Right lung (tissue), 5 donors: ENCODE measurements around the gene CFAP70. TPM values are rescaled to one million over a fixed set of nuclear protein-coding genes. Genes with fewer than 3 reads are reported as not detected.

Experiments used
- DNase-seq, 2 donors: peaks; one replicate each; pipeline ENCODE4 v3.0.0-alpha.2; 2013
- polyA plus RNA-seq, 5 donors: library from polyadenylated mRNA; unstranded; fragments of 120-200 nt; gene quantifications; one replicate each; pipeline versions ENCODE4 v1.2.1 to v1.2.3, GENCODE V29; 2013; ENCODE audit warnings: inconsistent platforms in 1 of 5, low replicate concordance in 1 of 5; ENCODE audit not compliant: insufficient read length in 5 of 5, insufficient read depth in 1 of 5

The CFAP70 gene
- polyA plus RNA-seq, 5 donors: 10.7 to 20.4 (median 15.8) TPM

DNA sequence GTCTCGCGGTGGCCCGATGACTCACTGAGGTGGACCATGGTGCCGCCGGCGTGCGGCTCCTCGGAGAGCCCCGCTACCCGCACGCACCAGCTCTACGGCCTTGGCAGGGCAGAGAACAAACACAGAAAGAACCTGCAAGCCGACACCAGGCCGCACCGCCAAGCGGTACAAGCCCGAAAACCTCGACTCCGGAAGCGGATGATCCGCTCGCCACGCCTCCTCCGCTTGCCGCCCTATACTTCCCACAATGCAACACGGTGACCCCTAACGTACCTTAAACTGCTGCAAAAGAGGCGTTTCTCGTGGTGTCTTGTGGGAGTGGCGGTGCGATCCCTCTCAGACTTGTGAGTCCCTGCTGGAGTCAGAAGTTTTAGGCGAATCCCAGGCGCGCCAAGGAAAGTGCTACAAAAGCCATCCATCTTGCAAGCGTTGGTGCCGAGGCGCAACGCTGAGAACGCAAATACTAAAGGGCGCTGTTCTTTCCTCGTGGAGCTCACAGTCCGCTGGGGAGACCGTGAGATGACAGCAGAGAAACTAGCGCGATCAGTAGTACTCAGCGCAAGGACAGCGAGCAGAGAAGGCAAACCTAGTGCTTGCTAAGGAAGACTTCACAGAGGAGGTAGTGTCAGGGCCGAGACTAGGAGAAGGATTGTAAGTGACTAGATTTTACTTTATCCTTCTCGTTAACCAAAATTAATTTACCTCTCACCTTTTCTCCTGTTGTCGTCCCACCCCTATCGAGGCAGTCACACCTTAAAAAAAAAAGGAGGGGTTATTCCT, 106.0 kb downstream of the CFAP70 start, which contains the start of gene MRPS16:
MRPS16 (minus strand) TSS at position 200 of the 780 bp plus-strand sequence; CDS start at position 38, 162 bp downstream.
- peak; percentile 92 to 95 for DNase-seq

DNA sequence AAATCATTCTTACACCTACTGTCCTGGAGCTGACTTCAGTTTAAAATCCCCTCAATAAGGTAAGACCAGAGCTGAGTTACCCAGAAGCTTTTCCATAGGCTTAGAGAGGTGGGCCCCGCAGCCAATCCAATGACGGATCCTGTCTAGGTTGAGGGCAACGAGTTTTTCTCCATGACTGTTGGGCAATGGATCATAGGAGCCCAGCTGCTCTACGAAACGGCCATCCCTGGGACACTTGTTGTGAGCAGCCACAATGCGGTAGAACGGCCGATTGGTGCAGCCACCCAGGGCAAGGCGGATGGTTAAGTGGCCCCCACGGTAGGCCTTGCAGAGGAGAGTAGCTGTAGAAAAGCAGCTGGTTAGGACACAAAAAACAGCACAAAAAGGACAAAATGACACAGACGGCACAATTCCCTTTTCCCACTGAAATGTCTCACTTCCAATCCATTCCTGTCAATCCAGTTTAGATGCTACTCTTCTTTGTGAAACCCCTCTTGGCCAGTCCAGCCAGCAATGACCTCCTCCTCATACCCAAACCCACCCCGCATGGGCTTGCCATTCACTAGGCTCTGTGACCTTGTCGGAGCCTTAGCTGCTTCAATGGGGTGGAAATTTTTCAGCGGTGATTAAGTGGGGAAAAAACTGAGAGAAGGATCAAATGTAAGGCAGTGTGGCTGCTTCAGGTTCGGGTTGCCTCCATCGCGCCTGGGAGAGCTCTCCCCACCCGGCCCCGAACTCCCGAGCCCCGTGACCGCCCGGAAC, 106.8 kb downstream of the CFAP70 start:
- no peak for DNase-seq

DNA sequence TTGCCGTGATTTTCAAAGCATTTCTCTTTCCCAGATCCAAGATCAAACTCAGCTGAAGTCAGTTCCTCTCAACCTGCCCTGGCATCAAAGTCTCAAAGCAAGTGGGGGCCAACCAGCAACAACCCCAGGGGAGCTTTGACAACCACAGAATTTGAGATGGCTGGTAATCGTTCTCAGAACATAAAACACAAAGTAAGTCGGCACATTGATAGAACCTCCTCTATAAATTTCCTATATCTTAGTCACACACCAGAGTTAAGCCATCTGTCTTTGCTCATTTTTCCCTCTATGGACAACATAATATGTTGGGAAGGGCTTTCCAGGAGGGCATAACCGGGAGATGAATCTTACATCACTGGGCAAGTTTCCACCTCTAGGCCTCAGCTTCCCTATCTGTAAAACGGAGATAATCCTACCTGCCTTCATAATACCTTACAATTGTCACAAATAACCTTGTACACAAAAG, 110.4 kb downstream of the CFAP70 start:
- no peak for DNase-seq

DNA sequence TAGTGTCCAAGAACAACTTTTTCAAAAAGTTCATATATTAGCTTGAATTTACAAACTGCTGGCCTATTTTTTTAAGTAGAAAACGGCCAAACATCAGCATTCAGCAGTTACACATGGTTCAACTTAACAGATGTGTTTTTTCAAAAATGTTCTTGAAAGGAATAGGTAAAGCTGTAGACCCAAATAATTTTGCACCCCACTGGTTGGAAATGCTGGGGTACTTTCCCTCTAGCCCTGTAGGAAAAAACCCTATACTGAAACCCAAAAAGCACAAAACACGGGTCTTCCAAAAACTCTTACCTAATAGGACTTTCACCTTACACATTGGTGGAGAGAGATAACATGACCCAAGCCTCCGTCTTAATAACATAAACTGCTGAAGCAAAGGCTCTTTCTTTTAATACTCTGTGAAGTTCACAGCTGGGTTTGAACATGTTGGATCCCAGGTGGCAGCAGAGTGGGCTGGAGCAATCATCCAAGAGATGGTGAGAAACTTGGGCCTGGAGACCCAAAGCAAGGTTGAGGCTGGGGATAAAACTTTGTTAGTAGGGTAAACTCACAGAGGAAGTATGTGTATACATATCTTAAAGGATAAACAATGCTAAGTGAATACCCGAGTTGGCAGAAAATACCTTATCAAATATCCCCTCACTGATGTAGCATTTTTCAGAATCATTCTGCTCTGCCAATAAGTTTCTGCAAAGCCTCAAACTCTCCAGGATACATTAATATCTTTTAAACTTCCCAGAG, 111.0 kb downstream of the CFAP70 start:
- DNase-seq: no peak

DNA sequence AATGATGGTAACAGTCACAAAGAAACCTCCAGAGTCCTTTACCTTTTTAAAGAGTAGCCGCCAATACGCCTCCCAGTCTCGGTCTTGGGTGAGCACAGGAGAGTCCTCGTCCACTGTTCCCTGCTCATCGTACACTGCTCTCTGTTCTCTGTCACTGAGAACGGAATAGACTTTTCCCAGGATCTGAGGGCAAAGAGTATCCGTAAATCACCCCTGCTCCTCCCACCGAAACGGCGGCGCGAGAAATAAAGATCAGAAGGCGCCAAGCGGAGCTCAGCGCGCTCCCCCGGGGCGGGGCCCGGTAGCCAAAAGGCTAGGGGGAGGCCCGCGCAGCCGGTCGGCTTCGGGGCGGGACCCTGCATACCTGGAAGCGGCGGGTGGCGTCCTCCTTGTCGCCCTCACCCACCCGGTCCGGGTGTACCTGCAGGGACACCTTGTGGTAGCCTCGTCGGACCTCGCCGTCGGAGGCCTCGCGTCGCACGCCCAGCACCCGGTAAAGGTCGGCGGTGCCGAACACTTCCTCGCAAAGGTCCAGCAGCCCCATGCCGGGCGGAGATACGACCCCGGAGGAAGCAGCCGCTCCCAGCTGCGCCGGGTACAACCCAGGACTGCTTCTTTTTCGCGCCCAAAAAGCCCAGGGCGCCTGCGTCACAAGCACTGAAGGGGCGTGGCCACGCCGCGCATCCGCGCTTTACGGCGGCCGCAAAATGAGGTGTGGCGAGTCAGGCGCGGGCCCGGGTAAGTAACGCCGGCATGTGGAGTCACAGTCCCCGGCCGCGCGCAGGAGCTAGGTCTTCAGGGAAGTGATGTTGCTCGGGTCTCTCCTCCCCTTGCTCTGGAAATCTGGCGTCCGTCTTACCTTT, 111.8 kb downstream of the CFAP70 start, which contains the start of gene DNAJC9:
DNAJC9 (minus strand) TSS at position 610 of the 863 bp plus-strand sequence; CDS start at position 544, 66 bp downstream.
- peak; percentile 93 to 94 for DNase-seq

DNA sequence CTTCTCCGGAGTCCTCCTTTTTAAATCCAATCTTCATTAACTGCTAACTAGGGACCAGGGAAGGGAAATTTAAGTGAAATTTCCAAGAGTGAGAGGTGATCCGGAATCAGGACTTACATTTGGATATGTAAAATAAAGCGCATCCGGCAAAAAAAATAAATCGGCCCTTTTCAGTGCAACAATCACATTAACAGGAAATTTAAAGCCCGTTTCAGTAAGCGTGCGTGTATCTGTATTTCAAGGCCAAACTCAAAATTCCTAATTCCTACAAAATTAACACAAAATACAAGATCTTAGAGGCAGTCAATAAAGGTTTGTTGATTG, 112.4 kb downstream of the CFAP70 start:
- DNase-seq: no peak

DNA sequence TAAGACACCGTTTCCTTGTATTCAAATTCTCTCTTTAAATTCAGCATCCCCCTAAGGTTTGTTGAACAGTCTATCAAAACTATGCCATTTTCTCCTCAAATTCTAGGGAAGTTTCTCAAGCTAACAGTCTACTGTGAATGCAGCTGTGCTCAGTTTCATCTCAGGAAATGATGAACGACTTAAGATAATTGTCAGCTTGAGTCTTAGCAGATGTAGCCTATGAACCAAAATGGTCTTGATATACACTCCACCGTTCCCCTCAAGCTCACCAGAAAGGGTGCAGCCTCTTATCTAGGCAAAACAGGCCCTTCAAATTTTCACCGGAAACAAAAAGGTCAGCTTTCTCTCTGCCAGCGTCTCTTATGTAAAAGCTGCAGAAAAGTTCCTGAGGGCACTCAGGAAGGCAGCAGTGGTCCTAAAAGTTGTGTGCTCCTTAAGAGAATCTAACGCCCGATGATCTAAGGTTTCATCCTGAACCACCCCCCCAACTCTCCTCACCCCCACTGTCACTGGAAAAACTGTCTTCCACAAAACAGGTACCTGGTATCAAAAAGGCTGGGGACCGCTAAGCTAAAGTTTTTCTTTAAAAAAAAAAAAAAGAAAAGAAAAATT, 113.7 kb downstream of the CFAP70 start:
- DNase-seq: no peak

DNA sequence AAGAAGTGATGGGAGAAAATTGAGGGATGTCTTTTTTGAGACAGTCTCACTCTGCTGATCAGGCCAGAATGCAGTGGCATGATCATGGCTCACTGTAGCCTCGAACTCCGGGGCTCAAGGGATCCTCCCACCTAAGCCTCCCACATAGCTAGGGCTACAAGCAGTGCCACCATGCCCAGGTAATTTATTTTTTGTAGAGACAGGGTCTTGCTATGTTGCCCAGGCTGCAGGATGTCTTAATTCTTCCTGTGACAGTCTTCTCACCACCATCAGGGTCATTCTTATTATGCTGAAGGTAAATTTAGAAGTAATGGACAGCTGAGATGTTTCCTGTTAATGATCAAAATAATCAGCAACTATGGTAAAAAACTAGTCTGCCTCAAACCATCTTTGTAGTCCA, 118.8 kb downstream of the CFAP70 start:
- DNase-seq: no peak

DNA sequence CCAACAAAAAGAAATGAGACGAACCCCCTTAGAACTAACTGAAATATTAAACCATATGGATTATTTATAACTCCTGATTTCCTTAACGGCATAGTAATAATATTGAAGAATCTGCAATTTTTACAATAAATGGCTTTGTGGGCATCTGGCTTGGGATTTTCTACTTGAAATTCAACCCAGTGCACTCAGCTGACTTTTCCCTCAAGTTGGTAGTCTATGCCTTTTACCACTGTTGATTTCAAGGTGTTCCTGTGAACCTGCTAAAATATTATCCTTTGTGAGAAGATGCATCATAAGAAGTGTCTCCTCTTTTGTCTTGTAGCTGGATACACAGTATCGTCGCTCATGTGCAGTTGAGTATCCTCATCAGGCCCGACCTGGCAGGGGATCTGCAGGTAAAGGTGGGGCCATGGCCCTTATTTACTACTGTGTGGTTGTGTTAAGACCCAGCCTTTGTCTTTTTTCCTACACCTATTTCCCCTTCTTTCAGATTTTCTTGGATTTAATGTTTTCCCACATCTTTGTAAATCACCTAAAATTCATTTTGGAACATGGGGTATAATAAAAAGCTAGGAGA, 119.6 kb downstream of the CFAP70 start:
- DNase-seq: no peak

DNA sequence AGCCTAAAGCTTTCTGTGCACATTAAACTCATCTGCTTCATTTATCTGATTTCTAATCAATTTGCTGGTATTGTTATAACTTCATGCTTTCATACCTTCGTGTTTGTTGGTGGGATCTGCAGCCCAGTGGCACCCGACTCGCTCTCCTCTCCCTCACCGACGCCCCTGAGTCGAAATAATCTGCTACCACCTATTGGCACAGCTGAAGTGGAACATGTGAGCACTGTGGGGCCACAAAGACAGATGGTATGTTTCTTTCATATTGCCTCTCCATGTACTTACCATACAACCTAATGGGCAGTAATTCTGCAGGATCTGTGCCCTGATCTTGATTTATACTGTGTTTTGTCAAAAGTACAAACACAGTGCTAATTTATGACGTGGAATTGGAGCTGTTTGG, 124.0 kb downstream of the CFAP70 start:
- DNase-seq: no peak

DNA sequence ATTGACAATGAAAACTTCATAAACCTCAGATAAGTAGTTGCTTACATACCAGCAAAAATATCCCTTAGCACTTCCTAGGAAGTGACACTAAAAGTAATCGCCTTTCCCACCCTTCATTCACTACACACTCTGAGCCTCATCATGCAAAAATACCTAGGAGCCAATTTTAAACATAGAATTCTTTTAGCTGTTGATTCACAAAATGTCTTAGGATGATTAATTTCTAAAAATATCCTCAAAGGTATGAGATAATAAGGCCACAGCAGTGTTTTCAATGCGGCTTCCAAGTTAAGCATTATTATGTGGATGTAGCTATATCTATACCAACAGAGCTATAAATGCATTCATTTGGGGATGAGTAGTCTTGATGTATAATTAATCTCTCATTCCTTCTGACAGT, 124.8 kb downstream of the CFAP70 start:
- no peak for DNase-seq

DNA sequence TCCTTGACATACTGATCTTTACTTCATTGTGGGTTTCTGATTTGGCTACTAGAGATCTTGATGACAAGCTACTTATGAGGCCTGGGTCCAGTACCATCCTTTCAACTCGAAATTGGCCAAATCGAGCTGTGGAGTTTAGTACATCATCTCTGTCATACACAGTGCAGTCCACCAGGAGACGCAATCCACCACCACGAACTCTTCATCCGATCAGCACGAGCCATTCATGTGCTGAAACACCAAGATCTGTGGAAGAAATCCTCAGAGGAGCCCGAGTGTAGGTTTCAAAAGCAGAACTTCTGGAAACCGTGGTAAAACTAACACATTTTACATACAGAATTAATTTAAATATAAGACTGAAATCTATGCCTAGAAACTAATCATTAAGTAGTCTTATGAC, 125.8 kb downstream of the CFAP70 start:
- DNase-seq: no peak

DNA sequence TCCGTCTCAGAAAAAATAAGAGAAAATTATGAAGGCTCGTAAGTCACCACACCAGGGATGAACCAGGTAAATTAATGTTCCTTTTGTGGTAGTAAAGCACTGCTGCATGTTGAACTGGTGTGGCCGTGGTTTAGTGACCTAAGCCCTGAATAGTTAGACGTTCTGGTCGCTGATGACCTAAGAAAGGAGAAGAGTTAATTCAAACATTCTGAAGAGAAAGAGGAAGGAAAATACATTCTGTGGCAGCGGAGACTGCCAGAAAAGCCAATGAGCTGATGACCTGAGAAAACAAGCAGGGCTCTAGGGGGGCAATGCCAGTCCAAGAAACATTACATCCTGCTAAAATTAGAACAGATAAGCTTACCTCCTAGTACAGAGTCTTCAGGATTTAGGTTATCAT, 129.1 kb downstream of the CFAP70 start:
- no peak for DNase-seq

DNA sequence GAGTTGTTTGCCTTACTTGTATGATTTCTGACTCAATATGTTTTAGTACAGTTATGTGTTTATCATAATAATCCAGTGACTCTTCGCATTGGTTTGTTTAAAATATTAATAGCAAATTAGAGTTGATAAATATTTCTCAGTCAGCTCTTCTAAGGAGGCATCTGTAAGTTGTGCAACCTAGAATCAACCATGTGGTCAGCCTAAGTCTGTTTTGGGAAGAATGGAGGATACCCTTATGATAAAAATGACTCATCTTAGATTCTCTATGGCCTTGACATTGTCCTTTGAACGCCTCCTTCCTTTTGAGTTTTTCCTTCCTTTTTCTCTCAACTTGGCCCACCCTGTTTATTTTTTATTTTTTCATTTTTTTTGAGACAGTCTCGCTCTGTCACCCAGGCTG, 130.4 kb downstream of the CFAP70 start:
- DNase-seq: no peak

DNA sequence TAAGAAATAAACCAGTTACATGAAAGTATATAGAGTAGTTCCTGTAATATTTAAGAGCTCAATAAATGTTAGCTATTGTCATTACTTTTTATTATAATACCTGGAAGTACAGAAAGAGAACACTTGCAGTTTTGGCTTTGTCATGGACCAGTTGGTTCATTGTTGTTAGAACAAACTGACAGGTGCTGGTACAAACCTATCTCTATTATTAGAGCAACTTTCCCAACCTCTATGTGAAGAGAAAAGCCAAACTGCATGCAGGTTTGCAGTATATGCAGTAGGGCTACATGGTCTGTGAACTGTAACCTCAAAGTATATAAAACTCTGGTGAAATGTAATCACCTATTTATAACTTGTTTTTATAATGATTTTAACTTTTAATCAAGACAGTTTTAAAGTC, 132.0 kb downstream of the CFAP70 start:
- no peak for DNase-seq

DNA sequence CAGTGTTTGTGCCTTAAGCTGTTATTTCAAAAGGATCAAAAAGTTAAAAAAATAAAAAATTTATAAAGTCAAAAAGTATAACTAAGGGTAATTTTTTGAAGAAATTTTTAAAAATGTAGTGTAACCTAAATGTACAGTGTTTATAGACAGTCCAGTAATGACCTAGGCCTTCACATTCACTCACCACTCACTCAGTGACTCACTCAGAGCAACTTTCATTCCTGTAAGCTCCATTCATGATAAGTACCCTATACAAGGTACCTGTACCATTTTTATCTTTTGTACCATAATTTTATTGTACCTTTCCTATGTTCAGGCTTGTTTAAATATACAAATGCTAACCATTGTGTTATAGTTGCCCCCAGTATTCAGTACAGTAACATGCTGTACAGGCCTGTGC, 133.1 kb downstream of the CFAP70 start:
- DNase-seq: no peak

DNA sequence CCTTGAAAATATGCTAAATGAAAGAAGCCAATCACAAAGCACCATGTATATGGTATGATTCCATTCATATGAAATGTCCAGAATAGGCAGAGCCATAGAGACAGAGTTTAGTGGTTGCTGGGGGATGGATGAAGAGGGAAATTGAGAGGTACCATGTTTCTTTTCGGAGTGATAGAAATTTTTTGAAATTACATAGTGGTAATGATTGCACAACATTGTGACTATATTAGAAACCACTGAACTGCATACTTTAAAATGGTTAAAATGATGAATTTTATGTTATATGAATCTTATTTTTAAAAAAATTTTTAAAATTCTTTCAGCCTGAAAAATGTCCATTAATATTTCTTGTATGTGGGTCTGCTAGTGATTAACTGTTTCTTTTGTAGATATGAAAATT, 137.7 kb downstream of the CFAP70 start:
- no peak for DNase-seq

DNA sequence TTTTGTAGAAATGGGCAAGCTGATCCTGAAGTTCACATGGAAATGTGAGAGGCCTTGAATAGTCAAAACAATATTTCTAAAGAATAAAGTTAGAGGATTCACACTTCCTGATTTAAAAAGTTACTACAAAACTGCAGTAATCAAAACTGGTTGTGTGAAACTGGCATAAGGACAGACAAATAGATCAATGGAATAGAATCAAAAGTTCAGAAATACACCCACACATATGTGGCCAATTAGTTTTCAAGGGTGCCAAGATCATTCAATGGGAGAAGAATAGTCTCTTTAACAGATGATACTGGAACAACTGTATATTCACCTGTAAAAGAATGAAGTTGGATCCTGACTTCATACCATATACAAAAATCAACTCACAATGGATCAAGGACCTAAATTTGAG, 139.3 kb downstream of the CFAP70 start:
- no peak for DNase-seq

DNA sequence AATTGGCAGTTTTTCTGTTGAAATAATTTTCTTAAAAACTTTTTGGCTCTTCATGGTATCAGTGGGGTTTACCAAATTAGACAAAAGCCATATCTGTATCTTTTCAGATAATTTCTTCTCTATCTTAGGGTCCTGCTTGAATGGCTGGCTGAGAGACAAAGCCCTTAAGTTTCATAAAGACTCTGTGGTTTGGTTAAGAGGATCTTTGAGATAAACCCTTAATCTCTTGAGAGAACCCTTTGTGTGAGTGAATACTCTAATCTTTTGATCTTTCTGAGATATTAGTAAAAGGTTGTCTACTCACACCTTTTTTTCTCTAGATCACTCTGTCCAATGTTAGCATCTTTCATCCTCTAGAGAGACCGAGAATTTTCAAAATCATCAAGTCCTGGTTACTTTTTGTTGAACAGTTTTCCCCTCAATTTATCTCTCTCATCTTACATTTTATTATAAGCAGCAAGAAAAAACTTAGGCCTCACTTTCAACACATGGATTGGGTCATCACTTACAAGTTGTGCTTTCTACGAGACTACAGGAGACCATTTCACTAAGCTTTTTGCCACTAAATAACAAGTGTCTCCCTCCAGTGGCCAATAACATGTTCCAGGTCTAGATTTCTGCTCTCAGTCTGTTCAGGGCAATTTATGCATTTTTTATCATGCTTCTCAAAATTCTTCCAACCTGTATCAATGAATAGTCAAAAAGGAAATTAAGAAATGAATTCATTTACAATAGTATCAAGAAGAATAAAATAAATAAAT, 140.1 kb downstream of the CFAP70 start:
- no peak for DNase-seq

DNA sequence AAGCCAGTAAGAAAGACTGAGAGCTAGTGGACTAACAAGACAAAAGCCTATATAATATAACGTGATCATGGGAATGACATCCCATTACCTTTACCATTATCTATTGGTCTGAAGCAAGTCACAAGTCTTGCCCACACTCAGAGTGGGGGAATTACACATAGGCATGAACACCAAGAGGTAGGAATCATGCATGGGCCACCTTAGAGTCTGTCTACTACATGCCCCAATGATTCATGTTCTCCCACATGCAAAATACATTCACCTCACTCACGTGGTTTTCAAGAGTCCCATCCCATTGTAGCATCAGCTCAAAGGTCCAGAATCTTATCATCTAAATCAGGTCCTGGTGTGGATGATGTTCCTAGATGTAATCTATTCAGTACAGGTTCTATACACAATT, 141.0 kb downstream of the CFAP70 start:
- no peak for DNase-seq
